ENCODE measurements around the gene GNB1L. TPM values are rescaled to one million over a fixed set of nuclear protein-coding genes. Genes with fewer than 3 reads are reported as not detected.

Gene GNB1L
- total and polyA plus RNA-seq, 7 donors, result 2.5 to 15.0 (median 5.3) TPM

DNA sequence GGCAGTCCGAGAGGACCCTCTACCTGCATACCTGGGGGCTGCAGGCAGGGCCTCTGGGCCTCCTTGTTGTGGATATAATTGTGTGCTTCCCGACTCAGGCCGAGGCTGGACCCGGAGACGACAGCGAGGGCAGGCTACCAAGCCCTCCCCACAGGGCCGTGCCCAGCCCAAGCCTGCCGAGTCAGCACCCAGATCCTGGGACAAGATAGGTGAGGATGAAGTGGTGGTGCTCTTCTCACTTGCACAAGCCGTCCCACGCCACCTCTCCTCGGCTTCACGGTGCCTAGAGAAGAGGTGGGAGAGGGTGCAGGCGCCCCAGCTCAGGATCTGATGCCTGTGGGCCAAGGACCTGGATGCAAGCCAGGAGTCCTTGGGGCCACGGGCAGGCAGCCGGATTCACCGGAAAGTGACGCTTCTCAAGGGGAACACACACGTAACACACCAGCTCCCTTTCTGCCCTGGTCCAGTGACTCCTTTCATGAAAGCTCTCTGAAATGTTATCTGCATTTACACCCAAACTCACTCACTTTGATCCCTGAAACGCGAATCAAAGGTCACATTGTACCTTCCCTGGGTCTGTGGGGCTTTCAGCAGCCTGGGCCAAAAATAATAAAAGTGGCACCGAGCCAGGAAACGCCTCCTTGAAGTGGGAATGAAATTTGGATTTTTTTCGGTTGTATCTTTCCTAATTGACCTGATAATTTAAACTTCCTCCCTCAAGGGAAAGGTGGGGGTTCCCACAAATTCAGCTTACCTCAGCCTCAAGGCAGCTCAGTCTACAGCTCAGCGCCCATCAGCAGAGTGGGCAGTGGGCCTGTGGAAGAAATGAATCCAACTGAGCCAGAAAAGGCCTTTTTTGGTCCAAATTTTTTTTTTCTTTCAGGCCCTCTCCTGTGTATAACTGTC lies 1.1 kb upstream of the GNB1L start:
- peak; percentile 85 for DNase-seq
- H3K4me3 ChIP-seq, result peak overlapping the region; percentile 69 to 95 (median 77)
- WGBS, 2 donors, result 4 to 6% methylated on average over 24 of the region's 24 CpGs
- H3K27me3 ChIP-seq, result no peaks in the 10 kb centered on the region
- H3K4me1 ChIP-seq, result peaks cover 0 to 34% (median 27%) of the 10 kb centered on the region in 4 donors
- peak overlapping the region; percentile 95 to 97 (median 96) for H3K27ac ChIP-seq
- no peaks in the 10 kb centered on the region for H3K9me3 ChIP-seq
- TF ChIP-seq, protein P1, sequence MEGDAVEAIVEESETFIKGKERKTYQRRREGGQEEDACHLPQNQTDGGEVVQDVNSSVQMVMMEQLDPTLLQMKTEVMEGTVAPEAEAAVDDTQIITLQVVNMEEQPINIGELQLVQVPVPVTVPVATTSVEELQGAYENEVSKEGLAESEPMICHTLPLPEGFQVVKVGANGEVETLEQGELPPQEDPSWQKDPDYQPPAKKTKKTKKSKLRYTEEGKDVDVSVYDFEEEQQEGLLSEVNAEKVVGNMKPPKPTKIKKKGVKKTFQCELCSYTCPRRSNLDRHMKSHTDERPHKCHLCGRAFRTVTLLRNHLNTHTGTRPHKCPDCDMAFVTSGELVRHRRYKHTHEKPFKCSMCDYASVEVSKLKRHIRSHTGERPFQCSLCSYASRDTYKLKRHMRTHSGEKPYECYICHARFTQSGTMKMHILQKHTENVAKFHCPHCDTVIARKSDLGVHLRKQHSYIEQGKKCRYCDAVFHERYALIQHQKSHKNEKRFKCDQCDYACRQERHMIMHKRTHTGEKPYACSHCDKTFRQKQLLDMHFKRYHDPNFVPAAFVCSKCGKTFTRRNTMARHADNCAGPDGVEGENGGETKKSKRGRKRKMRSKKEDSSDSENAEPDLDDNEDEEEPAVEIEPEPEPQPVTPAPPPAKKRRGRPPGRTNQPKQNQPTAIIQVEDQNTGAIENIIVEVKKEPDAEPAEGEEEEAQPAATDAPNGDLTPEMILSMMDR (IDR thresholded peaks at IDR 0.05), result no peak
- no peak for TF ChIP-seq EP300 (IDR thresholded peaks at IDR 0.05)
- peak in 1 of 4 donors; percentile 27 for TF ChIP-seq POLR2AphosphoS5 (IDR thresholded peaks at IDR 0.05)
- intact Hi-C loops (cut with DNase I), result loop anchor here (2.0 to 10.0 kb wide), 4 partner anchors 25 to 411 kb away; partner anchors contain the start of genes C22orf39 and ZDHHC8
- H3K36me3 ChIP-seq, result peaks cover 9 to 18% (median 15%) of the 10 kb centered on the region in 4 donors

DNA sequence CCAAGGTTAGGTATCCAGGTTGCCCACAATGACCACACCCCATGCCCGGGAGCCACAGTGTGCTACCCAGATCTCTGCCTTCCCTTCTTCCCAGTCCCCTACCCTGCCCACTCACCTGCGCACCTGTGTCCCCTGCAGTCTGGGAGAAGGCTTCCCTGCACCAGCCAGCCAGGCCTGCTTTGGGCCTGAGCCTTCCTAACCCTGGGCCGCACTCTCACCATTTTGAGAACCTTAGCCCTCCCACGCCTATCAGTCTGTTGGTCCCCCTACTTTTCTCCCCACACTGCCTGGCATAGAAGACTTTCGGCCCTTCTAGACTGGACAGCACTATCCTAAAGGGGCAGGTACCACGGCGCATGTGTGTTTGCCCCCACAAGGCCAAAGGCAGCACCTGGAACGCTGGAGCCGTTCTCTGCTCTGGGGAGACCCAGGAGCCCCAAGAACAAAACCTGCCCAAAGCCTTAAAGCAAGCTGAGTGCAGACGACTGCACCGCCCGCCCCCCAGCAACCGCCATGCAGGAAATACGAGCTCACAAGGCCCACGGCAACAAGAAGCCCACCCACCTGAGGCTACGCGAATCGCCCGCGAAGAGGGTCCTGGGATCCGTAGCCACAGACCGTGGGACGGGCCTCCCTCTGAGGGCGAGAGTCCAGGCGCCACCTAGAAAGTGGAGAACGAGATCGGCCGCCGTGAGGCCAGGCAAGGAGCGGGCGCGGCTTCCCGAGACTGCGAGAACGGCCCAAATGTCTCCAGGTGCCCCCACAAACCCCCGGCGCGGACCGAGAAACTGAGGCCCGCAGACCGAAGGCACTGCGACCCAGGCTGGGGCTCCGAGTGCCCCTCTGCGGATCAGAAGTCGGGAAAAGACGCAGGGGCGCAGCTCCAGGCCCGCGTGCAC lies 546 bp downstream of the GNB1L start:
- H3K36me3 ChIP-seq, result peaks cover 9 to 33% (median 18%) of the 10 kb centered on the region in 4 donors
- TF ChIP-seq, protein P1 (IDR thresholded peaks at IDR 0.05), result no peak
- TF ChIP-seq EP300 (IDR thresholded peaks at IDR 0.05), result no peak
- no peak for TF ChIP-seq POLR2AphosphoS5 (IDR thresholded peaks at IDR 0.05)
- TF ChIP-seq POLR2A (IDR thresholded peaks at IDR 0.05), result no peak
- peak overlapping the region; percentile 69 to 95 (median 77) for H3K4me3 ChIP-seq
- peaks cover 0 to 38% (median 27%) of the 10 kb centered on the region in 4 donors for H3K4me1 ChIP-seq
- no peak for DNase-seq
- no peaks in the 10 kb centered on the region for H3K27me3 ChIP-seq
- 1 to 2% methylated on average over 49 of the region's 49 CpGs for WGBS, 2 donors
- intact Hi-C loops (cut with DNase I), result loop anchor here (2.0 to 10.0 kb wide), 4 partner anchors 27 to 409 kb away; partner anchors contain the start of genes C22orf39 and ZDHHC8
- peak overlapping the region; percentile 95 to 97 (median 96) for H3K27ac ChIP-seq
- H3K9me3 ChIP-seq, result no peaks in the 10 kb centered on the region

DNA sequence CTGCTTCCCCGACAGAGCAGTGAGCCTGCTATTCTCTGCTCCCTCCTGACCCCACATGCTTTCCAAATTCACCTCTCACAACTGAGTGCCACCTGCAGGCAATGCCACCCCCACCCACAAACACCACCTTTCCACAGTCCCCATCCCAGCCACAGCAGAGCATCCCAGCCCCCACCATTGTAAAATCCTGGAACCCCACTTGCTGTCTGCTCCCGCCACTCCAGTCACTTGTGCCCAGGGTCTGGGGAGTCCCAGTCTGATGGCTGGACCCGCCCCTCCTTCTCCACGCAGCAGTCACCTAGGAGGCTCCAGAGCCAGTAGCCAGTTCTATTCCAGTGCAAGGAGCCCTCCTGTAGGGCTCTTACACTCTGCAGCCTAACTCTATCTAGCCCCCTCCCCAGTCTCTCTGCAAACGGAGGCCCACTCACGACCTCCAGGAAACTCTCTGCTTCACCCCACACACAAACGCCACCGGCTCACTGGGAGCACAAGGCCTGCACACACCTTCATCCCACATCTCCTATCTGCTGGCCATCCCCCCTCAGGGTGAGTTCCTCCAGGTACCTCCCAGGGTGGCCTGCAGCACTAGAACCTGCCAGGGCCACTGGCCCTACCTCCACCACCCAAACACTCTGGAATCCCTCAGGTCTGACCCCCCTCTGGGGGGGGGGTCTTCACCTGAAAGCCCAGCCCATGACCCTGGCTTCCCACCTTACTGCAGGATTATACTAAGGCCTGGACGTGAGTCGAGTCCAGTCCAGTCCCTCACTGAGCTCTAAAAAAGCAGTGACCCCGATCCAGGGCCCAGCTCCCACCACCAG lies 1.4 kb downstream of the GNB1L start:
- peak overlapping the region; percentile 95 to 97 (median 96) for H3K27ac ChIP-seq

More for the DNA sequence above, 1.4 kb downstream of the GNB1L start:
- Histone ChIP-seq H3K27me3 (no peaks in the 10 kb centered on the region), H3K9me3 (no peaks in the 10 kb centered on the region), H3K36me3 (peaks cover 9 to 33% (median 18%) of the 10 kb centered on the region in 4 donors), H3K4me3 (peak overlapping the region; percentile 69 to 95 (median 77)), H3K4me1 (peaks cover 0 to 38% (median 27%) of the 10 kb centered on the region in 4 donors)
- 26 to 56% methylated on average over 11 of the region's 11 CpGs for WGBS, 2 donors
- TF ChIP-seq POLR2AphosphoS5 (IDR thresholded peaks at IDR 0.05), result no peak
- TF ChIP-seq EP300 (IDR thresholded peaks at IDR 0.05), result no peak
- no peak for TF ChIP-seq POLR2A (IDR thresholded peaks at IDR 0.05)
- TF ChIP-seq, protein P1 (IDR thresholded peaks at IDR 0.05), result no peak
- intact Hi-C loops (cut with DNase I), result loop anchor here (10.0 kb wide), 2 partner anchors 282 to 408 kb away; partner anchors contain the start of genes C22orf39 and ZDHHC8
- DNase-seq, result peak; percentile 64
